Erythroblast (primary cell): Measurements from ENCODE around the gene CYBC1.

ENCODE experiments used
- GATA1 ChIP-seq: IDR thresholded peaks from 2 replicates; pipeline ENCODE4 v1.6.1; 2011; ENCODE audit warnings: low read depth, mild to moderate bottlenecking, control low read depth, low read length, moderate library complexity
- POLR2A ChIP-seq: IDR thresholded peaks from 2 replicates; pipeline ENCODE4 v1.6.1; 2011; ENCODE audit warnings: mild to moderate bottlenecking, low read length

DNA sequence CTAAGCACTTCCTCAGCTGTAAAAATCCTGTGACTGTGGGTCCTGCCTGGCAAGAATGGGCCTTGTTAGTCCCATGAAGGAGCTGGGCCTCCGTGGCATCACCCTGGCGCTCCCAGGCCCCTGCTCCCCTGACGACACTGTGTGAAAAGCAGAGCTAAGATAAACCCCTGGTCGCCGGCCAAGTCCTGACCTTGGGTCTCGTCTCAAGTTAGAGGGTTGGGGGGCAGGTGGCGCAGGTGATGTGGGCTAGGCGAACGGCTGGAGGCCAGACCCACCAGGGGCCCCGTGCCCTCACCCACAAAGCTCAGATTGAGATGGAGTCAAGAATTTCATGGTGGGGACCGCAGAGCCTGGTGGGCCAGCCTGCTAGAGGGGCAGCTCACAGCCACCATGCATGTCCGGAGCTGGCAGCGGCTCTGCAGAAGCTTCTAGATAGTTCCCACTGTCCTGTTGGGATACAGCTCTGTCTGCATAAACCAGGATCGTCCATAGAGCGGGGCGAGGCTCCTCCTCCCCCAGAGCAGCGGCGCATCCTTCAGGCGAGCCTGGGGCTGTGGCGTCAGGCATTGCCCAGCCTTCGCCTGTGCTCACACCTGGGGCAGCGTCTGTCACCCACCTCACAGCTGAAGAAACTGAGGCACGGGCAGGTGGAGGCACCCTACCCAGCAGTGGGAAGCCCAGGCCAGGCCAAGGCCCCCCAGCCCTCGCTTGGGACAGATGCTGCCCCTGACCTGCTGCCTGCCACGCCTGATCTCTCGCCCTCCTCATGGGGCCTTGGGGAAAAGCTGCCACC is 12.0 kb downstream of the CYBC1 start:
- TF ChIP-seq POLR2A (no peak), GATA1 (no peak)
